GM12878 (cell line): Measurements from ENCODE around the gene FEN1. TPM values are rescaled to one million over a fixed set of nuclear protein-coding genes. Genes with fewer than 3 reads are reported as not detected.

ENCODE experiments used
- ATAC-seq: fragments of 200-7000 bp; cut with Tn5 transposase; 3 replicates; pipeline ENCODE4 v1.9.1; 2020; ENCODE audit warnings: mild to moderate bottlenecking, moderate library complexity
- BruUV-seq: library from RNA; stranded (reverse); fragments of 400-500 nt; replicated peaks from 2 replicates; lab custom pipeline; 2021; lab: Mats Ljungman, UMichigan
- CTCF ChIA-PET: fragments of 300-600 bp; sonication (Branson Sonifier 250); formaldehyde crosslinking; extraction: SDS; loops from one replicate; lab custom pipeline; 2021; ENCODE audit warnings: inconsistent platforms; lab: Yijun Ruan, JAX
- POLR2A ChIA-PET: fragments of 350-600 bp; formaldehyde crosslinking; extraction: SDS; loops from one replicate; lab custom pipeline; 2021; ENCODE audit warnings: inconsistent platforms; lab: Charles Lee
- RAD21 ChIA-PET: fragments of 300-600 bp; sonication (Branson Sonifier 250); formaldehyde crosslinking; loops from one replicate; lab custom pipeline; 2023; ENCODE audit warnings: antibody characterized with exemption; ENCODE audit not compliant: unreplicated experiment; lab: Charles Lee
- SMC1A ChIA-PET: fragments of 300-600 bp; sonication (Branson Sonifier 250); formaldehyde crosslinking; loops from one replicate; lab custom pipeline; 2023; ENCODE audit not compliant: unreplicated experiment, uncharacterized antibody; lab: Charles Lee
- DNase-seq: peaks from one replicate; pipeline ENCODE4 v3.0.0-alpha.2; 2011; ENCODE audit warnings: low read depth, low spot score
- FAIRE-seq: peaks from 3 replicates; lab custom pipeline; 2011; peaks lifted over from hg19 to GRCh38; lab: Jason Lieb, UNC
- H2AFZ ChIP-seq: 2 replicates; pipeline ENCODE4 v1.6.0; 2011; ENCODE audit warnings: low read depth, low read length, control low read depth; ENCODE audit not compliant: control insufficient read depth
- H3K27ac ChIP-seq: 2 replicates; pipeline ENCODE4 v1.5.1; 2011; ENCODE audit warnings: control low read depth; ENCODE audit not compliant: control insufficient read depth, insufficient read depth
- H3K27me3 ChIP-seq, 2 experiments: replicated peaks in 1 of 2; 2 replicates each; pipeline versions ENCODE4 v1.6.0 to v1.6.1; 2011; ENCODE audit warnings: low read length in 1 of 2; ENCODE audit not compliant: control insufficient read depth in 2 of 2, insufficient read depth in 2 of 2
- H3K36me3 ChIP-seq, 2 experiments: 2 replicates each; pipeline ENCODE4 v1.5.1; 2011; ENCODE audit warnings: low read length in 1 of 2; ENCODE audit not compliant: control insufficient read depth in 2 of 2, insufficient read depth in 2 of 2
- H3K4me1 ChIP-seq: 2 replicates; pipeline ENCODE4 v1.6.1; 2011; ENCODE audit warnings: mild to moderate bottlenecking, low read length, moderate library complexity, mixed read lengths; ENCODE audit not compliant: control insufficient read depth, insufficient read depth
- H3K4me2 ChIP-seq: 2 replicates; pipeline ENCODE4 v1.6.0; 2011; ENCODE audit warnings: control low read depth; ENCODE audit not compliant: control insufficient read depth, insufficient read depth
- H3K4me3 ChIP-seq: fragments of 200-600 bp; sonication (generic); 2 replicates; pipeline ENCODE4 v1.5.1; 2016
- H3K79me2 ChIP-seq: 2 replicates; pipeline ENCODE4 v1.6.0; 2011; ENCODE audit warnings: low read length; ENCODE audit not compliant: control insufficient read depth, insufficient read depth
- H3K9ac ChIP-seq: 2 replicates; pipeline ENCODE4 v1.8.0; 2011; ENCODE audit warnings: low read length, control low read depth, mixed read lengths; ENCODE audit not compliant: control insufficient read depth, insufficient read depth
- H3K9me3 ChIP-seq: replicated peaks from 3 replicates; pipeline ENCODE4 v1.5.1; 2011; ENCODE audit warnings: mild to moderate bottlenecking, low read length; ENCODE audit not compliant: control insufficient read depth, insufficient read depth
- H4K20me1 ChIP-seq: 2 replicates; pipeline ENCODE4 v1.6.0; 2011; ENCODE audit not compliant: control insufficient read depth, insufficient read depth
- E2F4 ChIP-seq: IDR thresholded peaks from 2 replicates; pipeline ENCODE4 v1.6.1; 2012; ENCODE audit warnings: low read depth, low read length, improper control_type of control experiment
- E4F1 ChIP-seq: fragments of 450-650 bp; IDR thresholded peaks from 2 replicates; pipeline ENCODE4 v1.6.1; 2018; ENCODE audit warnings: borderline replicate concordance, mild to moderate bottlenecking; ENCODE audit not compliant: partially characterized antibody
- ETV6 ChIP-seq, 2 experiments: fragments of 450-650 bp in 1 of 2; IDR thresholded peaks in 1 of 2; conservative IDR thresholded peaks in 1 of 2; 2 replicates each; pipeline ENCODE4 v1.6.1; 2014; ENCODE audit warnings: antibody characterized with exemption in 1 of 2, borderline replicate concordance in 1 of 2, low read depth in 1 of 2, mild to moderate bottlenecking in 1 of 2, moderate library complexity in 1 of 2
- EZH2 ChIP-seq: IDR thresholded peaks from 2 replicates; pipeline ENCODE4 v1.6.1; 2012; ENCODE audit warnings: low read depth, mild to moderate bottlenecking, control low read depth, inconsistent platforms, low read length, borderline replicate concordance; ENCODE audit not compliant: control insufficient read depth
- HDGF ChIP-seq: fragments of 450-650 bp; IDR thresholded peaks from 2 replicates; pipeline ENCODE4 v1.6.1; 2016; ENCODE audit warnings: antibody characterized with exemption
- IKZF1 ChIP-seq: fragments of 450-650 bp; conservative IDR thresholded peaks from 2 replicates; pipeline ENCODE4 v1.6.1; 2017; ENCODE audit warnings: antibody characterized with exemption, mild to moderate bottlenecking
- MTA3 ChIP-seq: IDR thresholded peaks from 2 replicates; pipeline ENCODE4 v1.6.1; 2012; ENCODE audit warnings: low read length, inconsistent platforms, borderline replicate concordance
- POLR2AphosphoS2 ChIP-seq: IDR thresholded peaks from 2 replicates; pipeline ENCODE4 v1.6.1; 2011; ENCODE audit warnings: low read depth, mild to moderate bottlenecking, low read length, improper control_type of control experiment, moderate library complexity
- SMAD5 ChIP-seq: IDR thresholded peaks from 2 replicates; pipeline ENCODE4 v1.6.1; 2016; ENCODE audit warnings: antibody characterized with exemption, low read depth
- SRF ChIP-seq, 2 experiments: IDR thresholded peaks; 2 replicates each; pipeline ENCODE4 v1.6.1; 2011; ENCODE audit warnings: low read depth in 2 of 2, low read length in 2 of 2, mild to moderate bottlenecking in 1 of 2, moderate library complexity in 1 of 2
- SUZ12 ChIP-seq: fragments of 200-600 bp; sonication (generic); IDR thresholded peaks from one replicate; pipeline ENCODE4 v1.6.1; 2018; ENCODE audit warnings: antibody characterized with exemption, mild to moderate bottlenecking; ENCODE audit not compliant: unreplicated experiment
- TCF12 ChIP-seq: IDR thresholded peaks from 2 replicates; pipeline ENCODE4 v1.6.1; 2011; ENCODE audit warnings: low read depth, mild to moderate bottlenecking, low read length
- YY1 ChIP-seq: IDR thresholded peaks from 2 replicates; pipeline ENCODE4 v1.6.1; 2011; ENCODE audit warnings: low read depth, mild to moderate bottlenecking, low read length
- ZBTB33 ChIP-seq: fragments of 450-650 bp; IDR thresholded peaks from 2 replicates; pipeline ENCODE4 v1.6.1; 2017; ENCODE audit warnings: mild to moderate bottlenecking
- WGBS: methylation state at CpG from one replicate; pipeline ENCODE4 v1.1.6; 2016; ENCODE audit warnings: low lambda C conversion rate; ENCODE audit not compliant: insufficient replicate concordance, insufficient coverage; ENCODE audit errors: missing lambda C conversion rate; 5-methylcytosine and 5-hydroxymethylcytosine counted together
- in situ Hi-C: fragments of 300-500 bp; cut with MboI; formaldehyde crosslinking; loops from 9 replicates; pipeline ENCODE4 v1.14.3; 2018; ENCODE audit warnings: mixed read lengths
- intact Hi-C: fragments of 100-400 bp; cut with micrococcal nuclease; formaldehyde crosslinking; loops from one replicate; pipeline ENCODE4 v1.14.2; 2022; ENCODE audit not compliant: unreplicated experiment
- polyA plus RNA-seq, 11 experiments: library from polyadenylated mRNA; depleted of rRNA in 4 of 11; unstranded in 6 of 11; stranded (reverse) in 5 of 11; fragments of >200 nt; fragmentation: Nextera tagmentation in 4 of 11; fragmentation: Illumina TruSeq in 1 of 11; extraction: Ambion mirVana in 4 of 11; extraction: Trizol in 1 of 11; gene quantifications; 1 replicate in 1 of 11; 2 replicates in 10 of 11; pipeline versions ENCODE4 v1.2.1 to v1.2.3, GENCODE V29; 2011 to 2016; ENCODE audit warnings: inconsistent platforms in 2 of 11, missing spikeins in 2 of 11, low read depth in 1 of 11
- total RNA-seq, 4 experiments: library from RNA; depleted of rRNA in 3 of 4; stranded (reverse); fragments of >200 nt in 3 of 4; fragmentation: Illumina TruSeq in 1 of 4; extraction: Trizol in 1 of 4; gene quantifications; 2 replicates each; pipeline versions ENCODE4 v1.2.1 to v1.2.3, GENCODE V29; 2013 to 2021
- TF ChIP-seq, protein P1 (sequence below): IDR thresholded peaks from 2 replicates; pipeline ENCODE4 v1.6.1; 2011; ENCODE audit warnings: low read depth, low read length, improper control_type of control experiment, borderline replicate concordance

FEN1 gene
- total and polyA plus RNA-seq, 10 of the 15 experiments (the other 5 are each of a cell fraction or from before 2014, with no cell fraction given): 54.8 to 282 (median 125) TPM

DNA sequence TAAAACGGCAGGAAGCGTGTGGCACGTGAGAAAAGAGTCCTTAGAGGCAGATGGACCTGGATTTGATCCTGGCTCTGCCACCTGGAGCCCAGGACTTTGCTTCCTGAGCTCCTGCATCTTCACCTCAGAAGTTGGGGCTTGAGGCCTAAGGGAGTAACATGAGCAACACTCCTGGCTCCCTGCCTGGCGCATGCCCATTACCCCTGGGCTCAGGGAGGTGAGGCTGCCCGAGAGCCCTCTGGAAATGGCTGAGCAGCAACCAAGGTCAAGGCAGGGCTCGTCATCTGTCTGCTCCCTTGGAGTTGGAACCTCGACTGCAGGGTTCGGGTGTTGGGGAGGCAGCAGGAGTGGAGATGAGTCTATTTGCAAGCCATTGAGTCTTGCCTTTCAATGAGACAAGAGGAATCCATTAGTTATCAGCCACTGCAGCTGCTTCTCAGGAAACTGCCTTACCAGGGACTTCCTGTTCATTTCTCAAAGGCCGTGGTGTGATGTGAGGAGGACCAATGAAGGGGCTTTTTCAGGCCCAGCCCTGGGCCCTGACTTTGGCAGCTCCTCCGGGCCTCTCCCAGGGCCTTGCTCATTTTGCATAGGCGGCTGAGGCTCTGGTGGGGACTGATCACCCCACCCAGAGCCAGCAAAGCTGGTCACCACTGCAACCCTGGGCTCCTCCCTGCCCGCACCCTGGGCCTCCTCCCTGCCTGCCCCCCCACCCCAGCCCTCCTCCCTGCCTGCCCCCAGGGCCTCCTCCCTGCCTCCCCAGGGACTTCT, 41.8 kb downstream of the FEN1 start:
- Histone ChIP-seq H3K9me3 (no peaks in the 10 kb centered on the region), H3K27ac (peak overlapping the region; percentile 95), H2AFZ (peak overlapping the region; percentile 49), H3K4me3 (peak overlapping the region; percentile 40), H3K27me3 (no peaks in the 10 kb centered on the region), H3K9ac (peak overlapping the region; percentile 73), H4K20me1 (no peaks in the 10 kb centered on the region), H3K4me1 (peaks cover 36% of the 10 kb centered on the region), H3K79me2 (peaks cover 76% of the 10 kb centered on the region), H3K4me2 (peak overlapping the region; percentile 87), H3K36me3 (peaks cover 11 to 18% of the 10 kb centered on the region in 2 experiments)
- intact Hi-C loops: loop anchor here (2.0 kb wide), 1 partner anchor 42 kb away; the partner anchor contains the start of genes FEN1 and TMEM258
- 44% methylated on average over 11 of the region's 12 CpGs for WGBS
- ChIA-PET POLR2A (interaction anchor here (0.7 to 4.8 kb wide), 11 partner anchors 14 to 278 kb away, joined by 3 to 76 read pairs (median 4); partner anchors contain the start of genes FADS1, FEN1 and TMEM258), RAD21 (interaction anchor here (0.7 to 2.4 kb wide), 11 partner anchors 15 to 274 kb away, joined by 3 to 15 read pairs (median 3); partner anchors contain the start of gene FEN1), CTCF (interaction anchor here (0.7 to 2.4 kb wide), 10 partner anchors 16 to 274 kb away, joined by 3 to 23 read pairs (median 5); partner anchors contain the start of genes FADS1 and FEN1), SMC1A (interaction anchor here (0.7 to 2.3 kb wide), 7 partner anchors 14 to 87 kb away, joined by 3 to 18 read pairs (median 3); no protein-coding TSS in a partner anchor)
- BruUV-seq: TSS peak; percentile 99
- ATAC-seq (peak; percentile 97), FAIRE-seq (peak; percentile 95), DNase-seq (peak; percentile 87)
- in situ Hi-C loops: no loop called here
- TF ChIP-seq E4F1: peak; percentile 24
- TF ChIP-seq, protein P1, sequence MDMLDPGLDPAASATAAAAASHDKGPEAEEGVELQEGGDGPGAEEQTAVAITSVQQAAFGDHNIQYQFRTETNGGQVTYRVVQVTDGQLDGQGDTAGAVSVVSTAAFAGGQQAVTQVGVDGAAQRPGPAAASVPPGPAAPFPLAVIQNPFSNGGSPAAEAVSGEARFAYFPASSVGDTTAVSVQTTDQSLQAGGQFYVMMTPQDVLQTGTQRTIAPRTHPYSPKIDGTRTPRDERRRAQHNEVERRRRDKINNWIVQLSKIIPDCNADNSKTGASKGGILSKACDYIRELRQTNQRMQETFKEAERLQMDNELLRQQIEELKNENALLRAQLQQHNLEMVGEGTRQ: no peak
- TF ChIP-seq ETV6 (conservative IDR thresholded peaks at IDR 0.05 in 1 of 2, IDR thresholded peaks at IDR 0.05 in 1 of 2; ENCODE audit: borderline replicate concordance in 1 of 2, low read depth in 1 of 2): no peak
- TF ChIP-seq HDGF: peak; percentile 73; the same call in 1 of the 2 replicates
- TF ChIP-seq YY1: peak; percentile 72
- TF ChIP-seq MTA3: peak; percentile 60; the same call in 1 of the 2 replicates
- 0 out of 2 replicates have a peak, but pooled peaks have one; percentile 5 for TF ChIP-seq ZBTB33
- TF ChIP-seq SRF (IDR thresholded peaks at IDR 0.05; ENCODE audit: low read depth in 2 of 2, low read length in 2 of 2): peak; percentile 86 to 96
- TF ChIP-seq SUZ12: no peak
- 0 out of 2 replicates have a peak, but pooled peaks have one; percentile 41 for TF ChIP-seq POLR2AphosphoS2
- peak; percentile 71 for TF ChIP-seq SMAD5
- TF ChIP-seq EZH2: no peak
- TF ChIP-seq TCF12: peak; percentile 61; the same call in 1 of the 2 replicates
- 0 out of 2 replicates have a peak, but pooled peaks have one; percentile 12 for TF ChIP-seq E2F4
- TF ChIP-seq IKZF1: no peak; the same call in none of the 2 replicates
